ENCODE results near the gene IL17C.

DNA sequence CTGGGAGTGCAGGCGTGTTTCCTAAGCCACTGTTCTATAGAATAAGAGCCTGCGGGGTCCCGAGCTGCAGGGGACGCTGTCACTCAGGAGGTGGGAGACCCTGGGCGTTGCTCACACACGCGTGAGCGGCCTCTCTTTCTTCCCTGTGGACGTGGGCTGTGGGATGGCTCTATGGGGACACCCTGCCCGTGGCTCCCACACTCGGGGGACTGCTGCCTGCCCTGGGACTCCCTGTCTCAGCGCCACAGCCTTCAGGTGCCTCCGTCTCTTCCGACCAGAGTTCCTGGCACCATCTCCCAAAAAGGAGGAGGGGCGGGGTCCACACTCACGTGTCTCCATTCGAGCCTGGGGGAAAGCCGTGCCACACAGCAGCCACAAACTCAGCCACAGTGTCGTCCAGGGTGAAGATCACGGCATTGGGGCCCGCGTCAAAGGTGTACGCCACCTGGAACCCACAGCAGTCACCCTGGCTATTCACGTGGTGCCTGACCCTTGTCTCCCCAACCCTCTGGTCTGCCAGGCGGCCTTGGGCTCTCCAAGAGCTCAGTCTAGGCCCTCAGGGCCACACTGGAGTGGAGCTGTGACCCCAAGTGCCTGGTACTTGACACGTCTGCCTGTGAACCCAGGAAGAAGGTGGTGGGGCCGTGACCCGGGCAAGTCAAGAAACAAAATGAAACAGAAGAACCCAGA is 16.1 kb downstream of the IL17C start:
- no peak for TF ChIP-seq POLR2A (IDR thresholded peaks at IDR 0.05; ENCODE audit: low read length)
- no peak for TF ChIP-seq GATA1 (IDR thresholded peaks at IDR 0.05; ENCODE audit: low read depth, low read length)
